GM18508 (cell line): Measurements from ENCODE around the gene SNX32.
"Not testable (repeated sequence)": the region's sequence is repeated elsewhere in the genome, so short reads cannot be mapped to it uniquely, and the experiment has no call there.

ENCODE experiments used
- ATAC-seq: cut with Tn5 transposase; IDR thresholded peaks from one replicate; pipeline ENCODE4 v1.9.1; 2021; ENCODE audit warnings: moderate number of reproducible peaks; ENCODE audit not compliant: insufficient read depth, unreplicated experiment

Gene SNX32

DNA sequence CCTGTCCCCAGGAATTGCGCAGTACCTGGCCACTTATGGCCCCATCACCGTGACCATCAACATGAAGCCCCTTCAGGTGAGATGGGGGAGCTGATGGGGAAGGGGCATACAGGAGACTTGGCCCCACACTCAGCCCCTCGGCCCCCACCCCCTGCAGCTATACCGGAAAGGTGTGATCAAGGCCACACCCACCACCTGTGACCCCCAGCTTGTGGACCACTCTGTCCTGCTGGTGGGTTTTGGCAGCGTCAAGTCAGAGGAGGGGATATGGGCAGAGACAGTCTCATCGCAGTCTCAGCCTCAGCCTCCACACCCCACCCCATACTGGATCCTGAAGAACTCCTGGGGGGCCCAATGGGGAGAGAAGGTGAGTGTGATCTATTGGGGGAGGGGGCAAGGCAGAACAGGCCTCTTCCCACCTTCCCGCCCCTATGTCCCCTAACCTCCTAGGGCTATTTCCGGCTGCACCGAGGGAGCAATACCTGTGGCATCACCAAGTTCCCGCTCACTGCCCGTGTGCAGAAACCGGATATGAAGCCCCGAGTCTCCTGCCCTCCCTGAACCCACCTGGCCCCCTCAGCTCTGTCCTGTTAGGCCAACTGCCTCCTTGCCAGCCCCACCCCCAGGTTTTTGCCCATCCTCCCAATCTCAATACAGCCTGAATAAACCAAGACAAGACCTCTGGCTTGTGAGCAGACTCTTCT, 49.4 kb downstream of the SNX32 start:
- no peak for ATAC-seq

DNA sequence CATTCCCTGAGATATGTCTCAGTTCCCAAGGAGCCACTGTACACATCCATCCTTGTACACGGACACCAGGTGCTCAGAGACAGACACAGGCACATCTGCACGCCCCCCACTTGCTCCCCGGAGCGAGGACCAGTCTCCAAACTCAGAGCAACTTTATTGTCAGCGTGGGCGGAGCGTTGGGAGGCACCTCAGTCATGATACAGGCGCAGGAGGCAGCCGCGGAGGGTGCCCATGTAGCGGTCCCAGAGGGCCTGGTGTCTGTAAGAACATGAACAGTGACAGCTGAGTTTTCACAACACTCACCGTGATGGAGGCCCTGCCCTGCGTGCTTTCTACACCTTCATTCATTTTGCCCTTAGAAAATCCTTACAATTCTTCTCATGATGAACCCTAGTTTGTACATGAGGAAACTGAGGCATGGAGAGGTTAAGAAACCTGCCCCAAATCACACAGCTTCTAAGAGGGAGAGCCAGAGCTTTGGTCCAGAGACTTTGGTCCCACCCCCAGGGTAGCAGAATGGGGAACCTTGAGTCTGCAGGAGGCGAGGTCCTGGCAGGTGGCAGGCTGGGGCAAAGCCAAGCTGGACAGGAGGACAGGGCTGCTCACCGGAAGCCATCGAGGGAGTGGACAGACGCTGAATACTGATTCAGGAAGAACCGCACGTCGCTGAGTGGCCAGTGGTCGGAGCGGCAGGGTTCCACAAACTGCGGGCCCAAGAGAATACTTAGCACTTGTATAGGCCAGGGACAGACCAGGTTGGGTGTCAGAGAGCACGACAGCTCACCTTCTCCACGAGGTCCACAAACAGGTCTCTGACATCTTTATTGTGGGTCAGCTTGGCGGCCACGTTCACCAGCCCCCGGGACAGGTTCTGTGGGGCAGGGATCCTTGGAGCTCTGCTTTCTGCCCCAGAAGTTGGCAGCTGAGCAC, 50.3 kb downstream of the SNX32 start:
- no peak for ATAC-seq

DNA sequence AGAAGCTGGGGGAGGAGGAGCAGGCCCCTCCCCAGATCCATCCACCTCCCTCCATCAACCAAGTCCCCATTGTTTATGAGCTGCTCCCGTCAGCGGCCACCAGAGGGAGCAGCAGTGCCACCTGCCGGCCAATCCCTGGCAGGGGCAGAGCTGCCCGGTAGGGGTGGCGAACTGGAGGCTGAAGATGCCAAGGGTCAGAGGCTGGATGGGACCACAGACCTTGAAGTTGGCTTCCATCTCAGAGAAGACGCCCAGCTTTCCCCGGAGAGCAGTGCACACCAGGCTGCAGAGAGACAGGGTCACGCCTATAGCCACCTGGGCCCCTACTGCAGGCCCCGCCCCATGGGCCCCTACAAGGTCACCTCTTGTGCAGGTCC, 50.9 kb downstream of the SNX32 start:
- ATAC-seq = no peak

- ATAC-seq = no peak
Measured at GRCh38 chr11:65885231-65885630, 51.5 kb downstream of the SNX32 start.

DNA sequence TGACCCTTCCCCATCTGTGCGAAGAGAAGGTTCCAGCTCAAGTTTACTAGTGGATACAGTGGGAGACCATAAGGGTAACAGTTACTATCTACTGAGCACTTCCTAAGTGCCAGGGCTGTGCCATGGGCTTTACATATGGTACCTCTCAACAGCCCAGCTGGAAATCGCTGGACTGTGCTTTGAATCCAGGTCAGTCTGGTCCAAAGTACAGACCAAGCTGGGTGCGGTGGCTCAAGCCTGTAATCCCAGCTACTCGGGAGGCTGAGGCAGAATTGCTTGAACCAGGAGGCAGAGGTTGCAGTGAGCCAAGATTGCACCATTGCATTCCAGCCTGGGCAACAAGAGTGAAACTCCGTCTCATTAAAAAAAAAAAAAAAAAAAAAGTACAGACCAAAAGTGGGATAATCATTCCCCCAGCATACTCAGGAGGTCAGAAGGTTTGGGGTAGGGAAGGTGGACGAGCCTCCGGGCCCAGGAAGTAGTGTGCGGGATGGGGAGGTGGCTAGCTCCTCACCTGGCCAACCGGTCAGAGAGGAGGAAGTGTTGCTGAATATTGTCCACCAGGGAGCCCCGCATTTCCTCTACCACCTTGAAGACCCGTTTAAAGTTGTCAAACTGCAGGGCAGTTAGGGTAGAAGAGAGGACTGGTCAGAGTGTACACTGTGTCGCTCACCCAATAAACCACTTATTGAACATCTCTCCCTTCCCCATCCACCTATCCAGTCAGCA, 52.2 kb downstream of the SNX32 start:
- no peak for ATAC-seq

DNA sequence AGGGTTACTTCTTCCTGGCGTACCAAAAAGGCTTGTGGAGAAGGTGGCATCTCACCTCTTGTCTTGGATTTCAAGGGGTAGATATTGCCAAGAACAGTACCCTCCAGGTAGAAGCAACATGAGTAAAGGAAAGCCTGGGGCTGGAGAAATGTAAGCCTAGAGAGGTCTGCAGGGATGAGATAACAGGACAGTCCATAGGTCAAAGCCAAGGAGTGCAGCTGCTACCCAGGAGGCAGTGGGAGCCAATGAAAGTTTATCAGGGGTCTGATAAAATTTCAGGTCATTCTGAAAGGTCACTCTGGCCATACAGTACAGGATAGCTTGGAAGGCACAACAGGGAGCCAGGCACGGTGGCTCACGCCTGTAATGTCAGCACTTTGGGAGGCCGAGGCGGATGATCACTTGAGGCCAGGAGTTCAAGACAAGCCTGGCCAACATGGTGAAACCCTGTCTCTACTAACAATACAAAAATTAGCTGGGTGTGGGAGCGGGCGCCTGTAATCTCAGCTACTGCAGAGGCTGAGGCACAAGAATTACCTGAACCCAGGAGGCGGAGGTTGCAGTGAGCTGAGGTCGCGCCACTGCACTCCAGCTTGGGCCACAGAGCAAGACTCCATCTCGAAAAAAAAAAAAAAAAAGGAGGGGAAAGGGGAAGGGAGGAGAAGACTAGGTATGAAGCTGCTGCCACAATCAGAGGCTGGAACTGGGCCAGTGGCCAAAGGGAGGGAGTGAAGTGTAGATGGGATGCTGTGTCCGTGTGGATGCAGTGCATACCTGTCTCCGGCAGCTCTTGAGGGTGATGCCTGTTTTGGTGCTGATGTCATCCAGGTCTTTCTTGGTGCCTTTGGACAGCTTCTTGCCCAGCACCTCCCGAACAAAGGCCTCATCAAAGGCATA, 53.3 kb downstream of the SNX32 start:
- ATAC-seq = no peak

GRCh38 chr11:65887723-65888162, 54.0 kb downstream of the SNX32 start:
- ATAC-seq = no peak

DNA sequence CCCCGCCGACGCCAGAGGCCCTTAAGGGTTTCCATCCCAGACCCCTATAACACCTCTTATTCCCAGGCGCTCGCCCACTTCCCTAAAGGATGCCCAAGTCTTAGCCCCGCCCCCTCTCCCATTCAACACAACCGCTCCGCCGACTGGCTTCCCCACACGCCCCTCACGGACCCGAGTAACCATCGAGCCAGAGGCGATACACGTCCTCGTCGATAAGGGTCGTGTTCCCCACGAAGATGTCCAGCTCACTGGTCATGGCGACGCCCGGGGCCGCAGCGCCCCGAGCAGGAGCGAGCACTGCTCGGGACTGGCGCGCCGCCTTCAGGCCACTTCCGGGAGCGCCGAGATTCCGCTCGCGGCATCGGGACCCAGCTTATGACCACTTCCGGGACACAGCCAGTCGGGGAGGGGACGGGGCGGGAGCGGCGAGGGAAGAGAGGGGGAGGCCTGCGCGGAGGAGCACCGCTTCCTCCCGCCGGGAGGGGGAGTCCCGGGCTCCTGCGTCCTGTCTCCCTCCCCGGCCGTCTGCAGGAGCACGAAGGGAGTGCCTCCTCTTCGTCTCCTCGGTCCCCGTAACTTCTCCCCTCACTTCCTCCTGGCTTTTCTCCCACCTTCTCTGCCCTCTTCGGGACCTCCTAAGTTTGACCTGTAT, 54.5 kb downstream of the SNX32 start, which contains the start of gene FIBP:
TSS of gene FIBP (minus strand) at position 309 of the 652 bp plus-strand sequence. CDS start at position 256, 53 bp downstream.
- ATAC-seq = no peak

DNA sequence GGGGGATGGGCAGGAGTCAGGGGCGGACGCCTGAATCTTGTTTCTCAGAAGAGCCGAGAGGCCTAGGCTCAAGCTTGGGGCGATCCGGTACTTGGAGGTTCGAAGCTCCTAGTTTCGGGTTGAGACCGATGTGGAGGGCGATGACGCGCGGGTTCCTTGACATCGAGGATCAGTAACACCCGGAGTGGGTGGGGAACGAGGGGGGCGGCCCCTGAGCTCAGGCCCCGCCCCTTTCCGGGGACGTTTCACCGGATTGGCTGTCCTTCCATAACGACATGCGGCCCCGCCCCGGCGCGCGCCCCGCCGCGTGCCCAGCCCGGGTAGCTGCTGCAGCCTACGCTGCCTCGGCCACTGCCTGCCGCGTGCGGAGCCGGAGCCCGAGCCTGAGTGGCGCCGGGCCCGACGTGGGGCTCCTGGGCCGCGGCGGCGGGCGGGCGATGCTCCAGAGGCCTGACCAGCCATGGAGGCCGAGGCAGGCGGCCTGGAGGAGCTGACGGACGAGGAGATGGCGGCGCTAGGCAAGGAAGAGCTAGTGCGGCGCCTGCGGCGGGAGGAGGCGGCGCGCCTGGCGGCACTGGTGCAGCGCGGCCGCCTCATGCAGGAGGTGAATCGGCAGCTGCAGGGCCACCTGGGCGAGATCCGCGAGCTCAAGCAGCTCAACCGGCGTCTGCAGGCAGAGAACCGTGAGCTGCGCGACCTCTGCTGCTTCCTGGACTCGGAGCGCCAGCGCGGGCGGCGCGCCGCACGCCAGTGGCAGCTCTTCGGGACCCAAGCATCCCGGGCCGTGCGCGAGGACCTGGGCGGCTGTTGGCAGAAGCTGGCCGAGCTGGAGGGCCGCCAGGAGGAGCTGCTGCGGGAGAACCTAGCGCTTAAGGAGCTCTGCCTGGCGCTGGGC, 56.8 kb downstream of the SNX32 start, which contains the start of gene CCDC85B:
TSS of gene CCDC85B (plus strand) at position 350 of the 895 bp plus-strand sequence. CDS start at position 461, 111 bp downstream.
- ATAC-seq = no peak

DNA sequence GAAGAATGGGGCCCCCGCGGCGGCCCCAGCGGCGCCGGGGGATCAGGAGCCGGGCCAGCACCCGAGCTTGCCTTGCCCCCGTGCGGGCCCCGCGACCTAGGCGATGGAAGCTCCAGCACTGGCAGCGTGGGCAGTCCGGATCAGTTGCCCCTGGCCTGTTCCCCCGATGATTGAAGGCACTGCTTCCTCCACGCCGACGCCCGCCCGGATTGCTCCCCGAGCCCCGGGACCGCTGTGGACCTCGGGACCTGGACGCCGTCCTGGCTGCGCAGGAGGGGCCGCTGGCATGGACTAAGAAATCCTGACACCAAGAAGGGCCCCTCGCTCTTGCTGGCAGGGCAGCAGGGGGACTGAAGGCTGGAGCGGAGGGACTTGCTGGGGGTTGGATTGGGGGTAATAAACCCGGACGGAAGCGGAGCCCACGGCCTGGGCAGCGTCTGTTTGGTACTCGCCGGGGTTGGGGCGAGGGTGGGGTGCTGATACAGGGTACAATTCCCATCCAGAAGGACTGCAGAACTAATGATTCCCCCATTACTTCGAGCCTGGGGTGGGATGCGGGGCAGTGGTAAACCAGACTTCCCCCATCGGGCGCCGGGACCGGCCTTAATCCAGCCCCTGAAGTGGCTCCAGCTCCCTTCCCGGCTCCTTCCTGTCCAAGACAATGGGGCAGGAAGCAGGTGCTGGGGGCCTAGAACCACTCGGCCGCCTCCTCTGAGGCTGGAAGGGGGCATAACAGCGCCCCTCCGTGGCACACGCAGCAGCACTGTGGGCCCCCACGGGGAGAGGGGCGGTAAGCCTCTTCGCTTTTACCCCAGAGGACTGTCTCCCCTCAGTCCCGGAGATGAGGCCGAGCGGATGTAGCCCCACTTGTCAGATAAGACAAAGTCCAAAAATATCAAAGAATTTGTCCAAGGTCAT, 57.7 kb downstream of the SNX32 start:
- no peak for ATAC-seq

DNA sequence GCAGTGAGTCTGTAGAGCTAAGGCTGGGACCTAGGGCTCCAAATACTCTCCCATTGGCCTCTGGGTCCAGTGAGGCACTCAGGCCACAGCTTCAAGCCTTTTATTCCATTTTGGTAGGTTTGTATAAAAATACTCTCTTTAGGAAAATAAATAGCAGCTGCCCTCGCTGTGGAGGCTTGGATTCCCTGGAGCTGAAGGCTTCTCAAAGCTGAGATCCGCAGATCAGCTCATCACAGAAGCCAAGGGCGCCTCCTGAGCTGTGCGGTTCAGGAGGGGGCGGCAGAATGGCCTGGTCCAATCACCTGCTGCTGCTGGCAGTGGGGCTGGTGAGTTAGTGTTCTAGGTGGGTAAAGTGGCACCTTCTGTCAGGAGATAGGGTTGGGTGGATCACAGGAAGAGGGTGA, 58.4 kb downstream of the SNX32 start:
- ATAC-seq = not testable (repeated sequence)

DNA sequence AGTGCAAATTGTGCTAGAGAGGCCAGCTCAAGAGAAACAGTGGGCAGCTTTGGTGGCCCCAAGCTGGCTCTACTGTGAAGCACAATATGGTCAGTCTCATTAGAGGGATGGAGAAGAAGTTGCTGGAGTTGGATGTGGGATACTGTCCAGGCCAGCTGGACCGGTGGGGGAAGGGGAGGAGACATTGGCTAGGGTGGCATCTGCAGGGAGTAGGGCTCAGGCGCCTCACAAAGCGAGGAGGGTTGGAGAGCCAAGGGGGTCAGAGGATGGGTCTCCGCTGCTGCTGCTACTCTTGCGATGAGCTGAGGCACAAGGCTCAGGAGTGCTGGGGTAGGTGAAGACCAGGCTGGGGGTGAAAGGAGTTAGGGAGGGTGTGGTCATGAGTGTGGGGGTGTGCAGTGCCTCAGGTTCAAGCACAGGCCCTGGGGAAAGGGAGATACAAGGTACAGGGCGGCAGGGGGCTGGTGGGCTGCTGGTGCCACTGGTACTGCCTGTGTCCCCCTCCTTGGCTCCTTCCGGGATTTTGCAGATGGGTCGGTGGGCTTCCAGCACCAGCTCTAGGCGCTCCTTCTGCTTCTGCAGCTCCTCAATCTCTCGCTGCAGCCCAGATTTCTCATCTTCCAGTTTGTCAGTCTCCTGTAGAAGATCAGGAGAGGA, 59.0 kb downstream of the SNX32 start:
- no peak for ATAC-seq

DNA sequence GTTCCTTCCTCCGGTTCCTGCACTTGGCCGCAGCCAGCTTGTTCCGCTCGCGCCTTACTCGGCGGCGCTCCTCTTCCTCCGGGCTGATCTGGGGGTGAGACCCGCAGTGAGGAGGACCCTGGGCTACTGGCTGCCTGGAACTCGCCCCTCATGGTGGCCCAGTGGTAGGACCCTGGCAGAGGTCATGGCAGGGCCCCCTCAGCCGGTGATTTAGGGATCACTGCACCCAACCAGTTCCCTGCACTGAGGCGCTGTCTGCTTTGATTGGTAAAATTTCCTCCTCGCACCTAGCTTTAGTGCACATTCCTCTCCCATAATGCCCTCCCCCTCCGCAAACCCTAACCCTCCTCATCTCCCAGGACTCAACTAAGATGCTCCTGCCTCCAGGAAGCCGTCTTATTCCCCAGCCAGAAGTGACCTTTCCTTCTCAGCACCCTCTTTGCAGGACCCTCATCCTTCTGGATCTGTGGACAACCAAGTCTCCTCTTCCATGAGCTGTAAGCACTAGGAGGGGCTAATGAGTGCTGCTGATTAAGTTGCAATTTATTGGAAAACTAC, 60.4 kb downstream of the SNX32 start:
- no peak for ATAC-seq

- ATAC-seq = no peak
Measured at GRCh38 chr11:65895482-65895981, 61.8 kb downstream of the SNX32 start.

- no peak for ATAC-seq
Measured at GRCh38 chr11:65896034-65896999, 62.6 kb downstream of the SNX32 start.
